GM18909 (cell line): ENCODE measurements around the gene RIPOR2.
"Not testable (repeated sequence)": the region's sequence is repeated elsewhere in the genome, so short reads cannot be mapped to it uniquely, and the experiment has no call there.

Source experiments
- ATAC-seq: cut with Tn5 transposase; IDR thresholded peaks from one replicate; pipeline ENCODE4 v1.9.1; 2021; ENCODE audit warnings: mild to moderate bottlenecking; ENCODE audit not compliant: unreplicated experiment, poor library complexity

The RIPOR2 gene

DNA sequence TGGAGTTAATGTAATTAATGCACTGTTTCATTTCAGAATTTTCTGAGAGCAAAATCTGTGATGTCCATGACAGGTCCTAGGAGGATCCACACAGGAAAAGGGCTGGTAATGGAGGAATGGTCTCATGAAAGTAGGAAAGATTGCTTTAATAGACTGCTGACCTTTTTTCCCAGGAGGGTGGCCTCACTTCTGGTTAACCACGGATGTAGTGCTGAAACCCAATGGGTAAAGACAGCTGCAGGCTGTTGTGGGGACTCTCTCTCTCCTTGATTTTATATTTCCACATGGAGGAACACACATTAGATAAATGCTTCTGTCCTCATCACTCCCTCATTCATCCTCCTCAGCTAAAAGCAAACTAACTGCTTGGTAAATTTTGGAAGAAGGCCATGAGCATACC lies 23.6 kb upstream of the RIPOR2 start:
- ATAC-seq = no peak

DNA sequence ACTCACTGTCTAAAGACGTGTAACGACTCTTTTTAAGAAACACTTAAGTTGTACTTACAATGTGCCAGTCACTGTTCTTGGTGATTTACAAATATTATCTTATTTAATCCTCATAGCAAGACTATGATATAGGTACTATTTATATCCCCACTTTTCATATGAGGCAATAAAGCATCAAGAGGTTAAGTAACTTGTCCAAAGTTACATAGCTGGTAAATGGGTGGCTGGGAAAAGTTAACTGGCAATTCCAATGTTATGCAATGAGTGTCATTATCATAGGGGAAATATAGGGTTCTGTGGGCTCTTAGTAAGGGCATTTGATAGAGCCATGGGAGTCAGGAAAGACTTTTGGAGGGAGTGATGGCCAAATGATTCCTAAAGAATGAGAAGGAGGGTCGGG lies 21.4 kb upstream of the RIPOR2 start:
- ATAC-seq = no peak

DNA sequence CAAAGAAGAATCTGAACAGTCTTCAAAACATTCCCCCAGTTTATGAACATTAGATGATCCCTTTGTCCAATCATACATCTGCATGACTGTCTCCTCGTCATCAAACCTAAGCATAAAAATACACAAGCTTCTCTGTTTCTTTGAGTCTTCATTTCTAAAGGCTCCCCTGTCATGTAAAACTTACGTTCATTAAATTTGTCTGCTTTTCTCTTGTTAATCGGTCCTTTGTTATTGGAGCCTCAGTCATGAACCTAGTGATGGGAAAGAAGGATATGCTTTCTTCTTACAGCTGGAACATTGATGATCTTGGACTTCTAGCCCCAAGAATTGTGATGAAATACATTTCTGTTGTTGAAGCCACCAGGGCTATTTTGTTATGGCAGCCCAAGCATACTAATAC lies 18.0 kb upstream of the RIPOR2 start:
- no peak for ATAC-seq

DNA sequence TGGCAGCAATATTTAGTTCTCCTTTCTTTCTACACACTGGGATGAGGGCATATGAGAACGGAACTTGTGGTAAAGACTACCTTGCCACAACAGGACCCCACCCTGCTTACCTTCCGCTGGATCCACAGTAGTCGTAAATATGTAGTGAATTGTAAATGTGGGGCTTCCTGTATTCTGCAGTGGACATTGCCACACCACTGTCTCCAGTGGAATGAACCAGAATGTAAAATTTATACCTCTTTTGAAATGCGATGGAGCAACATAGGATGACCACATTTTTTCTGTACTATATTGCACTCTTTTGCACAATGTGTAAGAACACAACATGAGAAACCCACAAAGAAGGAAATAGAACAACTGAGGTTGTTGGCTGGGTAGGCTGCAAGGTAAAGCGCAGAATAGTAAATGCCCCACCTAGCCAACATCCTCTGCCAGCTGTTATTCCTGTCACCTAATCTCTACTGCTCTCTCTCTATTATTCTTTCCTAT lies 16.1 kb upstream of the RIPOR2 start:
- ATAC-seq = no peak

DNA sequence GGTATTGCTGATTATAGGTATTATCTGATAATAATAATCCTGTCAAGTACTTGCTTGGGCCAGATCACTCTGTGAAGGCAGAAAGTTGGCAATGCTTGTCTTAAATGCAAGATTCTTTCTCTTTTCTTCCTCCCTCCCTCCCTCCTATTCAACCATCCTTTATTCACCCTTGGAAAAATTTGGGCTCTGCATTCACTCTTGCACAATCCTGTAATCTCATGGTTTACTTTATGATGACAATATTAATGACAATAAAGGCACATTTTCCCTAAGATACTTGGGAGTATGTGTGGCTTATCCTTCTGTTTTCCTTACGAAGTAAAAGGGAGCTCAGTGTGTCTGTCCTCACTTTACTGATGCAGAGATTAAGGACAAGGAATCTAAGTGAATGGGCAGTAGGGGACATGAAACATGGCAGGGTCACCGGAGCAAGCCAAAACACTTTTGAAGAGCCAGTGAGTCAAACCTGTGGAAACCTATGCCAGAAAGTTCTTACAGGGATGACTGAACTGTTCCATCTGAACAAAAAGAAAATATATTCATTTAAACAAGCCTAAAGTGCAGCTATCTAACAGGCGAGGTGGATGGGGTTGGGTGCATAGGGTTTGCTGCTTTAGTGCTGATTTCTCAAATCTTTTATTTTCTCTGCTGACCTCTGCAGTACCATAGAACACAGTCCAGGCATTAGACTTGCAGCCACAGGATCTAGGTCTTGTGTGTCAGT lies 14.6 kb upstream of the RIPOR2 start:
- ATAC-seq = no peak

DNA sequence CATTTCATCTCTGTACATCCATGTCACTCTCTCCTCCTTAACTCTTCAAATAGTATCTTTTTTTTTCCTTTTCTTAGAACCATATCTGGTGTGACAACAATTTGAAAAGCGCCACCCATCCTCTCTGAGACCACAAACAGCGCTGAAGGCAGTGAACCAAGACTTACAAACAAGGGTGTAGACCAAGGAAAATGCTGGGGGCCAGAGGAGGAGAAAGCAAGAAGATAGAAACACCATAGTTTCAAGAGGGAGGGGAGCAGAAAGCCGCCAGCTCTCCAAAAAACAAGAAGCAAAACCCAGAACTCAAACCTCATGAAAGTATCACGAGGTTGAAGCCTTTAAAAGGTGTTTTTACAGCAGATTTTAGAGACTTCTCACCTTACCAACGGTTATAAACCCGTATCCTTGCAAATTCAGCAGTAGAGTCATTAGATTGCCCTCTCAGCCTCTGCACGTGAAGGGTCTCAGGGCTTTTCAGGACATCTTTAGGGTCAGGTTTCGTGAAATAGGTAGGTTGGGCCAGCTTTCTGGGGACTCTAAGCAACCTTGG lies 13.3 kb upstream of the RIPOR2 start:
- ATAC-seq = peak; percentile 94

DNA sequence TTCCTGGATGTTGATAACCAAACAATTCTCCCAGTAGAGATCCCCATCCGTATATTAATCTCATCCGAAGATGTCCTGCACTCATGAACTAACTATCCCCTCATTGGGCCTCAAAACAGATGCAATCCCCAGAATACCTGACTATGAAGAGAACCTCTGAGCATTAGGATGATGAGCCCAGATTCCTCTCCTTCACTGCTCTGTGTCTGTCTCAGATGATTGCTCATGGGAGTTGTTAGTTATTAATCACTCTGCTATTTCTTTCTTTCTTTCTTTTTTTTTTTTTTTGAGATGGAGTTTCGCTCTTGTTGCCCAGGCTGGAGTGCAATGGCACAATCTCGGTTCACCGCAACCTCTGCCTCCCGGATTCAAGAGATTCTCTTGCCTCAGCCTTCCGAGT lies 12.5 kb upstream of the RIPOR2 start:
- ATAC-seq = not testable (repeated sequence)

DNA sequence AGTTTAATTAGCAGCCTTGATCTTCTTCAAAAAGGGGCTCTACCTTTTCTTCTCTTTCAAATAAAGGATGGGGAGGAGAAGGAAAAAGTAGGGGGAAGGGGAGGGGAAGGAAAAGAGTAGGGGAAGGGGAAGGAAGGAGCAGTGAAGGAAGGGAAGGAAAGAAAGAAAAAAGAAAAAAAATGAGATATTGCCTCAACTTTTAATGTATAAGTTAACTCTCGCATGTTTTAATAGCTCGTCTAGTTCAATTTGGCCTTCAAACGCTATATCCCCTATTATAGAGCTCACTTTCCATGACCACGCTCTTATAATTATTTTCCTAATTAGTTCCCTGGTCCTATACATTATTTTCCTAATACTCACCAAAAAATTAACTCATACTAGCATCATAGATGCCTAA lies 11.9 kb upstream of the RIPOR2 start:
- no peak for ATAC-seq

DNA sequence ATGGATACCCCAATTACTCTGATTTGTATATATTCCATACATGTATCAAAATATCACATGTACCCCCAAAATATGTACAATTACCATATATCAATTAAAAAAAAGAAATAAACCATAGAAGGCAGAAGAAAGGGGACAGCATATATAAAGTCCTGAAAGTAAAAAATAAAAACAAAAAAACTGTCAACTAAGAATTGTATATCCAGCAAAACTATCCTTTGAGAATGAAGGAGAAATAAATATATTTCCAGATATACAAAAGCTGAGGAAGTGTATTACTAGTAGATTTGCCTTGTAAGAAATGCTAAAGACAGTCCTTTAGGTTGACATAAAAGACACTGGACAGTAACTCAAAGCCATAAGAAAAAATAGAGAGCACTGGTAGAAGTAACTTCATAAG lies 9.3 kb upstream of the RIPOR2 start:
- ATAC-seq = no peak

DNA sequence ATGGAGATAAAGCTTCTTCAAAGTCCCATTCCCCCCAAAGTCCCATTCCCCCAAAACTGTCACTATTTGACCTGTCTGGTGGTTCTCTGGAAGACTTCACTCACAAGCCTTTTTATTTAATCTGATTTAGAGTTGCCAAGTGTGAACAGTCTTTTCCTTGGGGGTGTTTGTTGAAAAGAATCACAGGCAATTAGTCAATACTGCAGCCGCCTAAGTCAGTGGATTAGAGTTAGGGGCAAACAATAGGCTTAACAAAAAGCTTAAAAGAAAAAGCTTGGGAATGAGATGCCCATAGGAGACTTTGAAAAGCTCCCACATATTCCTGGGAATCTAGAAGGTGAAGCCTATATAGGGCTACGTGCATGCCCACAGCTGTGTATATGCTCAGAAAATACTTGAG lies 8.0 kb upstream of the RIPOR2 start:
- ATAC-seq = no peak

DNA sequence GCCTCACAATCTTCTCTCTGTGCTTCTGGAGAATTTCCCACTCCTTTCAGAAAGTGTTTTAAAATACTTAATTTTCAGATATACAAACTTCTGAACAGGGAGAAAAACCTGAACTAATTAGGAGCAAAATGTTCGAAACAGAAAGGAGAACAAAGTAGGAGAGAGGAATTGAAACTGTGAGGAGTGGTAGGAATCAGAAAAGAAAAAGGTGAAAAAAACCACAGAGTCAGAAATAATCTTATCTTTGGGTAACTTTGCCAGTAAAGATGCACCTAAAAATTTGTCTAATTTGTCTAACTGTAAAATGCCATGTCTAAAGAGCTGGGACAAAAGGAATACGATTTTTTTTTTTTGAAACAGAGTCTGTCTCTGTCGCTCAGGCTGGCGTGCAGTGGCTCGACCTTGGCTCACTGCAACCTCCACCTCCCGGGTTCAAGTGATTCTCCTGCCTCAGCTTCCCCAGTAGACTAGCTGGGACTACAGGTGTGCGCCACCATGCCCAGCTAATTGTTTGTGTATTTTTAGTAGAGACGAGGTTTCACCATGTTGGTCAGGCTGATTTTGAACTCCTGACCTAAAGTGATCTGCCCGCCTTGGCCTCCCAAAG lies 4.7 kb upstream of the RIPOR2 start:
- no peak for ATAC-seq

DNA sequence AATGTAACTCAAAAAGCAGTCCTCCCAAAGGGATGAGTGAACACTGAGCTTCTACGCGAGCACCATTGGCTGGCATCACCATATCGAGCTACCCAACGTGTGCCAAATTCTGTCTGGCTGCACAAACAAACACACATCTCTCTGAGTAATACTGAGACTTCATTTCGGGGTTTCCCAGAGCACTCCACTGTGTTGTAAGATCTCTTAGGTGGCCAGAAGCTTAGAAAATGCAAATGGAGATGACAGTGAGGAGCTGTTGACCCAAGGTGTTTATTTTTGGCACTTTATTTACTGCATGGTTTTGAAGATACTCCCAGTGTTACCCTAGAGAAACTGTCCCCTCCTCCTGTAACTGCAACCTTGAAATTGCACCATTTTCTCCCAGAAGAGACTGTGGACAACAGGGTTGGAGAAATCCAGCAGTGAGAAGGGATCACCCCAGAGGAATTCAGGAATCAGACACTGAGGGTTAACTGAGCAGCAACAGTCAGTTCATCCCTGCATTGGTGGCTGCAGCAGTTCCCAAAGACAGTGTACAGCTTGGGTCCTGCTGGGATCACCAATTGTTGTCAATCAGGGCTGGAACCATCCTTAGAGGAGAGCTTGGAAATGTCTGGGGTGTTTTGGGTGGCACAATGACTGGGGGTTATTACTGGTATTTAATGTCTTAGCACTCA lies 1.0 kb upstream of the RIPOR2 start:
- ATAC-seq = peak; percentile 67

DNA sequence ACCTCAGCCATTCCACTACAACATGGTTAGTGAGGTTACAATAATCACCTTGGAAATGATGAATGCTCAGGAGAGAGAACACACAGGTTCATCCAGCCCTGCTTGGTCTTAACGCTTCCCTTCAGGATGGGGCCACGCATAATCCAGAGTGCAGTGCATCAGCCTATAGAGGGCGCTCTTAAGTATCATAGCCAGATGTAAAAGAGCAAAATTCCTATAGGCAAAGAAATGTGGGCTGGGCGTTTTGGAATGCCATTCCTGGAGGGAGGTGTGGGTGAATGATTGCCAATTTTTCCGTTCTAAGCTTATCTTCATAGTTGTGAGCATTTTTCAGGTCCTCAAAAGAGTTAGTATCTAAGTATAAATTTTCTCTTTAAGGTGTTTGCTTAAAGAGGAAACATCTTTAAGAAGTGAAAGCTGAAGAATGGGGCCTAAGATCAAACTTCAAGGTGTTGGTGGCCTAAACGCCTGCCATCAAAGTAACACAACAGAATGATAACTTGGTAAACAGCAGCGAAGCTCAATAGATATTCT lies 1.8 kb downstream of the RIPOR2 start:
- no peak for ATAC-seq

DNA sequence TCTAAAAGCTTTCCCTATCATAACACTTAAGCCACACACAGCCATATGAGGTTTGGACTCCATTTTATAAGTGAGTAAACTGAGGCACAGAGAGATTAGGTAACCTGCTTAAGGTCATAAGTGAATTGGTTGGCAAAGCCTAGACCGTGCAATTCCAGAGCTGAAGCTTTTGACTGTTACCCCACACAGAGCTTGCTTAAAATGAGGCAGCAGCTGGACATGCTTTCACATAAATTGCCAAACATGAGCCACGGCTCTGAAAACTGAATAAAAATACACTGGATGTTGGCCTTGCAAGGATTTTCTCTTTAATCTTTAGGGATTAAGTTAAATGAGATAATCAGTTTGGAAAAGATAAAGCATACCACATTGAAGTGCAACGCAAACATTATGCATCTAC lies 2.5 kb downstream of the RIPOR2 start:
- ATAC-seq = peak; percentile 4

DNA sequence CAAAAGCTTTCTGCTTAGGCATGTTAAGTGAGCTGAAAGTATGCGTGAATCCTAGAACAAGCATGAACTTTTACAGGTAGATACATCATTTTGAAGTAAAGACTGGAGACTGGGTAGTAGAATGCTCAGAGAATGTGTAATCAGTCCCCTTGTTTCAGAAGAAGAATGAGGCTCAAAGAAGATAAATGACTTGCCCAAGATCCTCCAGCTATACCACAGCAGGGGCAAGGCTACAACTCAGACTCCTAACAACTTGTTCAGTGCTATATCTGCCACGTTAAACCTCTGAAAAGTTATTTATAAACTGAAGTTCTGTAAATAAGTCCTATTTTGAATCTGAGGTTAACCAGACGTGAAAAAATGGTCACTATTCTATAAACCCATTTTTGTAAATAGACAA lies 2.9 kb downstream of the RIPOR2 start:
- ATAC-seq = peak; percentile 36

DNA sequence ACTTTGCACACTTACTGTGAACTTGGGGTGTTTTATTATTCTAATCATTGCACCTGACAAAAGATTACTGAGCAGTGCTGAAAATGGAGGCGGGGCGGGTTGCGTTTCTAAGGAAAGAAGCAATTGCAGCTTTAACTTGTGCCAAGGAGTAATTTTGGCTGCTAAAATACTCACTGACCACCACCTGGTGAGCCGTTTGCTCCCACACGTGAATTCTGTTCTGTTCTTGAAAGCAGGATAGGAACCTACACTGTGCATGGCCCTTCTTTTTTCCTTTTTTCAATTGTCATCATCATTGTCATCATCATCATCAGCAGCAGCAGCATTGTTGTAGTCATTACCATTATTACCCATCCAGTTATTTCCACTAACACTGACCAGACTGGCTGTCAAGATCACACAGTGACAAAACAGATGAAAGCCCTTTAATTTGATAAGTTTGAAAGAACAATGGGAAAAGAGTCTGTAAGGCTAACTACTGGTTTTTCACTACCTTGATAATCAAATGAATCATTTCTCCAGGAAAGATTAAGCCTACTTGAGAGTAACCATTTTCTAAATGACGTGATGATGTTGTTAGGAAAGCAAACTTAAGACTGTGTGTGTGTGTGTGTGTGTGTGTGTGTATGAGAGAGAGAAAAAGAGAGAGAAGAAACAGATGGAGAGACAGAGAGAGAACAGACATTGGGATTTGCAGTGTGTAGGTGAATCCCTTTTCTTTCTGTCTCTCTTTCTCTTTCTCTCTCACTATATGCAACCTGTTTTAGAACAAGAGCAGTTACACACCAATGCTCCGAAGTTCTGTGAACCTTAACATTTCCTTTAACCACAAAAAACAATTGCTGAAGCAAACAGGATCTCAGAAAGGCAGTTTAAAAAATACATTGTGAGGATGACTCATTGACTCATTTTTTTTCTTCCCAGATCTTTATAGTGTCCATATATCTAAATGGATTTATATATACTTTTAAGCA lies 3.8 kb downstream of the RIPOR2 start:
- ATAC-seq = peak; percentile 32

DNA sequence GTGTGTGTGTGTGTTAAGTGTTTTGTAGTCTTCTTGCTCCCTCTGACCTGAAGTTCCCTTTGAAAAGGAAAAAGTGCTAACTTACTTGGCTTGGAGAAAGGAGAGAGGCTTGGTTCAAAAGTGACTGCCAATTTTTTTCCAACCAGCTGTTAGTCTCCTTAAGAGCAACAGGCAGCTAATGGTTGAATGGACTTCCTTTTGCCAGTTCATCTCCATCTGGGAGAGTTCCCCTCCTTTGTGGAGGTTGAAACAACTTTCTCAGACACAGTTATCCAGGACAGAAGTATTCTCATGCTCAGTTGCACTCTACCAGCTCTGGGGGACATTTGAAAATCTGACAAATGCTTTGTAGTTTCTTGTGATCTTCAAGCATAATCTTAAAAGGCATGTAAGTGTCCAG lies 4.5 kb downstream of the RIPOR2 start:
- no peak for ATAC-seq

DNA sequence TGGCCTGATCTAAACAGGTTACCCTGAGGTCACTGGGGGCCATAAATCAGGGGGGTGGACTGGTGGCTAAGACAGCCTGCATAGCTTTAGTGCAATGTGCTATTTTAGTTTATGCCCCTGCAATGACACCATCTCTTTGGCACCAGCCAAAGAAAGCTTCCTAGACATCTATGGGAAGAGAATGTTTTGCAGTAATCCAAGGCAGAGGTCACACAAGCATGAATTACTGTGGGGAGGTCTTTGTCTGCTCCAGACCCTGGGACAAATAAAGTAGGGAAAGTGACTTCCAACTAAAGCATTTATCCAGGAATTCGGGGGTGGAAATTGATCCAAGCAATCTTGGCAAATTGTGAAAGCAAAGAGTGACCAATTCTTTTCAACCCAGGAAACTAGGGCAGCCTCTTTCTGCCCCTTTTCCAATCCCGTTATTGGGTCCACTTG lies 5.3 kb downstream of the RIPOR2 start:
- ATAC-seq = no peak

DNA sequence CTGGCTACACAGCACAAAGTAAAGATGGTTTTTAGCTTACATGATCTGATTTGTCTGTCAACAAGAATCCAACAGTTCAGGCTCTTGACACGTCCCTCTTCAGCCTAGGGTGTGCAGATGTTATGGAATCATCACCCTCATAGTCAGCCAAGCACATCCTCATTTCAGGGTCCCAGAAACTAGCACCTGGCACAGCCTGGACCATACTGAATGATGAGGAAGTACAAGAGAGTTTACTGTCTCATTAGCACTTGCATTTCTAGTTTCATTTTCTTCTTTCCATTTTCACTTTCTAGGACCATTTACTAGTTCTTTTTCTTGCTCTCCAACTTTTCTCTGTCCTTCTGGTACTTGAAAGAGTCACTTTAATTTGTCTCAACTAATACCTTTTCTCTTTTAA lies 6.5 kb downstream of the RIPOR2 start:
- peak; percentile 39 for ATAC-seq
